Muscle layer of duodenum (tissue), 2 donors: ENCODE results near the gene DNAH2.

Experiments used
- H3K27ac ChIP-seq: one replicate; pipeline ENCODE4 v1.7.0; 2013; ENCODE audit warnings: mild to moderate bottlenecking, low read length
- H3K27me3 ChIP-seq: one replicate; pipeline ENCODE4 v1.7.0; 2013; ENCODE audit warnings: low read depth, mild to moderate bottlenecking, control low read depth, low read length
- H3K36me3 ChIP-seq, 2 donors: one replicate each; pipeline ENCODE4 v1.7.0; 2013; ENCODE audit warnings: low read length in 2 of 2, control low read depth in 1 of 2, mild to moderate bottlenecking in 1 of 2; ENCODE audit not compliant: insufficient read depth in 2 of 2, control insufficient read depth in 1 of 2
- H3K4me1 ChIP-seq, 2 donors: one replicate each; pipeline ENCODE4 v1.7.0; 2013; ENCODE audit warnings: low read length in 2 of 2, mild to moderate bottlenecking in 2 of 2, control low read depth in 1 of 2, moderate library complexity in 1 of 2; ENCODE audit not compliant: insufficient read depth in 2 of 2, control insufficient read depth in 1 of 2
- H3K4me3 ChIP-seq, 2 donors: one replicate each; pipeline ENCODE4 v1.7.0; 2013; ENCODE audit warnings: low read length in 2 of 2, low read depth in 1 of 2, mild to moderate bottlenecking in 1 of 2
- H3K9me3 ChIP-seq, 2 donors: one replicate each; pipeline ENCODE4 v1.7.0; 2013; ENCODE audit warnings: low read length in 2 of 2, control low read depth in 1 of 2, mild to moderate bottlenecking in 1 of 2; ENCODE audit not compliant: control insufficient read depth in 1 of 2
- donor health status: healthy.

The DNAH2 gene, protein sequence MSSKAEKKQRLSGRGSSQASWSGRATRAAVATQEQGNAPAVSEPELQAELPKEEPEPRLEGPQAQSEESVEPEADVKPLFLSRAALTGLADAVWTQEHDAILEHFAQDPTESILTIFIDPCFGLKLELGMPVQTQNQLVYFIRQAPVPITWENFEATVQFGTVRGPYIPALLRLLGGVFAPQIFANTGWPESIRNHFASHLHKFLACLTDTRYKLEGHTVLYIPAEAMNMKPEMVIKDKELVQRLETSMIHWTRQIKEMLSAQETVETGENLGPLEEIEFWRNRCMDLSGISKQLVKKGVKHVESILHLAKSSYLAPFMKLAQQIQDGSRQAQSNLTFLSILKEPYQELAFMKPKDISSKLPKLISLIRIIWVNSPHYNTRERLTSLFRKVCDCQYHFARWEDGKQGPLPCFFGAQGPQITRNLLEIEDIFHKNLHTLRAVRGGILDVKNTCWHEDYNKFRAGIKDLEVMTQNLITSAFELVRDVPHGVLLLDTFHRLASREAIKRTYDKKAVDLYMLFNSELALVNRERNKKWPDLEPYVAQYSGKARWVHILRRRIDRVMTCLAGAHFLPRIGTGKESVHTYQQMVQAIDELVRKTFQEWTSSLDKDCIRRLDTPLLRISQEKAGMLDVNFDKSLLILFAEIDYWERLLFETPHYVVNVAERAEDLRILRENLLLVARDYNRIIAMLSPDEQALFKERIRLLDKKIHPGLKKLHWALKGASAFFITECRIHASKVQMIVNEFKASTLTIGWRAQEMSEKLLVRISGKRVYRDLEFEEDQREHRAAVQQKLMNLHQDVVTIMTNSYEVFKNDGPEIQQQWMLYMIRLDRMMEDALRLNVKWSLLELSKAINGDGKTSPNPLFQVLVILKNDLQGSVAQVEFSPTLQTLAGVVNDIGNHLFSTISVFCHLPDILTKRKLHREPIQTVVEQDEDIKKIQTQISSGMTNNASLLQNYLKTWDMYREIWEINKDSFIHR (N-terminal part only)

DNA sequence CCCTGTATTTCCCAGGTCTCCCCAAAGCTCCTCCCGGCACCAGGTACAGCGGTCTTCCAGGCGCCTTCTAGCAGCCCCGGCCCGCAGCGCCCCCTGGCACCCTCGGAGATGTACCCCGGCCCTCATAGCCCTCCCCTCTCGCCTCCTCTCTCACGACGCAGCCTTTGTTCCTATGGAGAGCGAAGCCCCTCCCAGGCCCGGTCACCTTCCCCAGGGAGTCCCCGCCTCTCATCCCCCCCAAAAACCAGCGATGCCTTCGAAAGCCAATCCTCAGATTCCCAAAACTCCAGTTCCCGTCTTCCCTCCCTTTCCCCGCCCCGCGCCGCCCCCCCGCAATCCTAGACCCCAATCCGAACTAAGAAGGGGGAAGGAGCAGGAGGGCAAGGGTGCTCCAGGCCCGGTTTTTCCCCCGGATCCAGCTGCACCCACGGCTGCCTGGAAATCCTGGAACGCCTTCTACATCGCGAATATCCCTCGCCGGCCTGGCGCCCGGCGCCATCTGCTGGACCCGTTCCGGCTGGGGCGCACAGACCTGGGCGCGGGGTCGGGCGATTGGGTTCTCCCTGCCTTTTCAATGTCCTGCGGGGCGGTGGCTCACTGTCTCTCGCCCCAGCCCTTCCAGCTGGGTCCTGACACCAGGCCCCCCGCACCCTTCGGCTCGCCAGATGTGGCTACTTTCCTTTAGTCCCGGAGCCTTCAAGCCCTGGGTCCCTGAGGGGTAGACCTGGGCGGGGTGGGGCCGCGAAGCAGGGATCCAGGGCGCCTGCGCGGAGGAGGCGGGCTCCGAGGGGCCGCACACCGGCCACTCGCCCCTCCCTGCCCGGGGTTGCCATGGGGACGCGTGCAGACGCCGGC is at the start of gene DNAH2:
DNAH2 (plus strand) TSS at position 844 of the 855 bp plus-strand sequence. CDS start 1,991 bp downstream, outside the sequence.
- H3K27me3 ChIP-seq, result peaks cover 25% of the 10 kb centered on the region
- no peaks in the 10 kb centered on the region for H3K36me3 ChIP-seq
- H3K27ac ChIP-seq, result no peak within 1 kb of the TSS
- no peaks in the 10 kb centered on the region for H3K9me3 ChIP-seq
- H3K4me3 ChIP-seq, result peak within 1 kb of the TSS; percentile 53 to 77
- H3K4me1 ChIP-seq, result peaks cover 0 to 15% of the 10 kb centered on the region in 2 donors

DNA sequence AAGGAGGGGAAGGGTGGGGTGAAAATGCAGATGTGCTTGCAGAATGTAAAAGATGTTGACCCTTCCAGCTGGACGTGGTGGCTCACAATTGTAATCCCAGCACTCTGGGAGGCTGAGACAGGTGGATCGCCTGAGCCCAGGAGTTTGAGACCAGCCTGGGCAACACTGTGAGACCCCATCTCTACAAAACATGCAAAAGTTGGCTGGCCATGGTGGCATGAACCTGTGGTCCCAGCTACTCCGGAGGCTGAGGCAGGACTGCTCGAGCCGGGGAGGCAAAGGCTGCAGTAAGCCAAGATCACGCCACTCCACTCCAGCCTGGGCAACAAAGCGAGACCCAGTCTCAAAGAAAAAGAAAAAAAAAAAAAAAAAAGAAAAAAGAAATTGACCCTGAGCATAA is 49.1 kb upstream of the DNAH2 start:
- peaks cover 23 to 49% of the 10 kb centered on the region in 2 donors for H3K36me3 ChIP-seq
- no peak overlapping the region for H3K27ac ChIP-seq
- no peaks in the 10 kb centered on the region for H3K4me1 ChIP-seq
- H3K9me3 ChIP-seq, result peaks cover 2 to 3% of the 10 kb centered on the region in 2 donors
- H3K4me3 ChIP-seq, result no peak overlapping the region
- no peaks in the 10 kb centered on the region for H3K27me3 ChIP-seq

DNA sequence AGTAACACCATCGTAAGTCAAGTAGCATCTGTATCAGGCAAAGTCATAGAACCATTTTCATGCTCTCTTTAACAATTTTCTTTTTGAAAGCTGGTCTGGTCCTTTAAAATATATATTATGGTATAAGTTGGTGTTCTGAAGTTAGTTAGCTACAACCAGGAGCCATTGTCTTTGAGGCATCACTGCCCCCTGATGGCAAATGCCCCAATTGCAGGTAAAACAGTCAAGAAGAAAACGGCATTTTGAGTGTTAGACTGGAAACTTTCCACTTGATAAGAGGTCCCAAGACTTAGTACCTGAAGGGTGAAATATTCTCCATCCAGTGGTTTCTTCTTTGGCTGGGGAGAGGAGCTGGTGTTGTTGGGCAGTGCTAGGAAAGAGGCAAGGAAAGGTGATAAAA is 44.3 kb upstream of the DNAH2 start:
- no peaks in the 10 kb centered on the region for H3K27me3 ChIP-seq
- peaks cover 37 to 69% of the 10 kb centered on the region in 2 donors for H3K36me3 ChIP-seq
- H3K4me3 ChIP-seq, result no peak overlapping the region
- no peaks in the 10 kb centered on the region for H3K4me1 ChIP-seq
- H3K27ac ChIP-seq, result no peak overlapping the region
- H3K9me3 ChIP-seq, result peaks cover 6 to 7% of the 10 kb centered on the region in 2 donors

DNA sequence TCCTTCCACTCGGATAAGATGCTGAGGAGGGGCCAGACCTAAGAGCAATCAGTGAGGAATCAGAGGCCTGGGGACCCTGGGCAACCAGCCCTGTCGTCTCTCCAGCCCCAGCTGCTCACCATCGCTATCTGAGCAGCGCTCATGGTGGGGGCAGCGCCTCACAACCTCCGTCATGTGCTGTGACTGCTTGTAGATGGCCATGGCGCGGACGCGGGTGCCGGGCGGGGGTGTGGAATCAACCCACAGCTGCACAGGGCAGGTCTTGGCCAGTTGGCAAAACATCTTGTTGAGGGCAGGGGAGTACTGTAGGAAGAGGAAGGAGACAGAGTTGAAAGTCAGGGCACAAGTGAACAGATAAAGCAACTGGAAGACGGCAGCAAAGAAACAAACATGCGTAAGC is 42.6 kb upstream of the DNAH2 start:
- Histone ChIP-seq H3K9me3 (peaks cover 6 to 7% of the 10 kb centered on the region in 2 donors), H3K27ac (no peak overlapping the region), H3K4me1 (no peaks in the 10 kb centered on the region), H3K36me3 (peaks cover 26 to 52% of the 10 kb centered on the region in 2 donors), H3K4me3 (no peak overlapping the region), H3K27me3 (no peaks in the 10 kb centered on the region)

DNA sequence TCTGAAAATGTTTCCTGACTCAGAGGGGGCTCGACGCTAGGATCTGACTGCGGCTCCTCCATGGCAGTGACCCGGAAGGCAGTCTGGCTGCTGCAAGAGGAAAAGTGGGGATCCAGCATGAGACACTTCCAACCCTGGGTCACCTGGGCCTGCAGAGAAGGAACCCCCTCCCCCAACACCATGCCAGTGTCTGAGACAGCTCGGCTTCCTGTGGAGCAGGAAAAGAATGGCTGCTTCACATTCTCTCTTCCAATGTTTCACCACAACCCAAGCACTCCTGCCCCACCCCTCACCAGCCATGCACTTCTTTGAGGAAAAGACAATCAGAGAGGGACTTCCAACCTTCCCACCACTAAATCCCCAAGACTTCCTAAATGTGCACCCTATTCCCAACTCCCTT is 41.0 kb upstream of the DNAH2 start:
- Histone ChIP-seq H3K9me3 (peaks cover 6 to 7% of the 10 kb centered on the region in 2 donors), H3K4me1 (no peaks in the 10 kb centered on the region), H3K27ac (no peak overlapping the region), H3K36me3 (peaks cover 20 to 41% of the 10 kb centered on the region in 2 donors), H3K4me3 (no peak overlapping the region), H3K27me3 (no peaks in the 10 kb centered on the region)

DNA sequence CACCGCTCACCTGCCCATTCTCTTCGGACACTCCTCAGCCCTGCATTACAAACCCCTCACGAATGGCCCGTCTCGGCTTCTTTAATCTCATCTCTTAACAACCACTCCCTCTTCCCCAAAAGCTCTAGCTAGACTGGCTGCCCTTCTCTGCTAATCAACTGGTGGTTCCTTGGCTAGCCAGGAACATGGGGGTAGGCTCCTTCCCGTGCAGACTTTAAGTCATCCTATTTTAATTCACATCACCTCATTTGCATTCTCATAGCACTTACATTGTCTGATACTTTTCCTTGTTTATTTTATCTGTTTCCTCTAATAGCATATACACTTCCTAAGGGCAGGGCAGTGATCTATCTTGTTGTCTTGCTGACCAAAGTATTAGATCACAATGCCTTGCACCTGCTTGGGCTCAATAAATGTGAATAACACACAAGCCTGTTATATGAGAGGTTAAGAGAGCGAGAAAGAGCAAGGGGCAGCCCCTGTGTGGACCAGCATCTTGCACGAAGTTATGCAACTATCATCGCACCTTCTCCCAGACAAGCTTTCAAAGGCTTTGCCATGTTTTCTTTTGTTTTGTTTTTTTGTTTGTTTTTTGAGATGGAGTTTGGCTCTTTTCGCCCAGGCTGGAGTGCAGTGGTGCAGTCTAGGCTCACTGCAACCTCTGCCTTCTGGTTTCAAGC is 40.0 kb upstream of the DNAH2 start:
- peaks cover 6 to 7% of the 10 kb centered on the region in 2 donors for H3K9me3 ChIP-seq
- no peaks in the 10 kb centered on the region for H3K4me1 ChIP-seq

DNA sequence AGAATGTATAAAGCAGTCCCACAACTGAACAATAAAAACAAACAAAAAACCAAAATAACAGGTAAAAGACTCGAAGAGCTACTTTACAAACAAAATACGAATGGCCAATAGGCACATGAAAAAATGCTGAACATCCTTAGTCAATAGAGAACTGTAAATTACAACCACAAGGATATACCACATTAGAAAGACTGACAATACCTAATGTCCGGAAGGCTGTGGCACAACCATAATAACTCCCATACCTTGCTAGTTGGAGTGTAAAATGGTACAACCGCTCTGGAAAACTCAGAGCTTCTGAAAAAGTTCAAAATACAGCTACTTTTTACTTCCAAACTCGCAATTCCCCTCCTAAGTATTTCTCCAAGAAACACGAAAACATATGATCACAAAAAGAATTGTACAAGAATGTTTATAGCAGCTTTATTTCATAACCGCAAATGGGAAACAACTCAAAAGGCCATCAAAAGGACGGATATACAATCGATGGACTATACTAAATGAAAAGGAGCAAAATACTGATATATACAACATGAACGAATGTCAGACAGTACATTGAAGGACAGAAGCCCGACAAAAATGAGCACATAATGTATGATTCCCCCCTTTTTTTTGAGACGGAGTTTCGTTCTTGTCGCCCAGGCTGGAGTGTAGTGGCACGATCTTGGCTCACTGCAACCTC is 32.6 kb upstream of the DNAH2 start:
- Histone ChIP-seq H3K4me1 (peaks cover 21 to 23% of the 10 kb centered on the region in 2 donors), H3K36me3 (peaks cover 0 to 4% of the 10 kb centered on the region in 2 donors), H3K9me3 (no peaks in the 10 kb centered on the region), H3K27me3 (no peaks in the 10 kb centered on the region), H3K27ac (peak overlapping the region; percentile 99), H3K4me3 (peak overlapping the region; percentile 94 to 99)

More for the DNA sequence above, 40.0 kb upstream of the DNAH2 start:
- Histone ChIP-seq H3K27ac (no peak overlapping the region), H3K4me3 (no peak overlapping the region), H3K27me3 (no peaks in the 10 kb centered on the region), H3K36me3 (peaks cover 20 to 35% of the 10 kb centered on the region in 2 donors)

DNA sequence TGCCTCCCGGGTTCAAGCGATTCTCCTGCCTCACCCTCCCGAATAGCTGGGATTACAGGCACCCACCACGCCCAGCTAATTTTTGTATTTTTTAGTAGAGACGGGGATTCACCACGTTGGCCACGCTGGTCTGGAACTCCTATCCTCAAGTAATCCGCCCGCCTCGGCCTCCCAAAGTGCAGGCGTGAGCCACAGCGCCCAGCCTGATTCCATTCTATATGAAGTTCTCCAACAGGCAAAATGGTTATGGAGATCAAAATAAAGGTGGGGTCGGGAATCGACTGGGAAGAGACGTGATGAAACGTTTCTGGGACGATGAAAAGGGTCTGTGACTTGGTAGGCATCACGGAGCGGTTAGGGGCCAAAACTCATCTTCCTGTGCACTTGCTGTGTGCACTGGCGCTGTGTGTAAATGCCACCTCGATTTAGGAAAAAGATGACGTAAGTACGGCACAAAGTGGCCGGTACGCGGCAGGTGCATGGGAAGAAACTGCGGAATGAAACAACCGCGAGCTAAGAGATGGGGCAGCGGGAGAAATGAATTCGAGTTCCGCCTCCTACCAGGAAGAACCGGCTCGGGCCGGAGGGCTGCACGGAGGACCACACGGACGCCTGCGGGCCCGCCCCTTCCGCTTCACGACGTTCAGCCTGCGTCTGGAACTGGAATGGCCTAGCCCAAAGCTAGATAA is 31.9 kb upstream of the DNAH2 start:
- Histone ChIP-seq H3K4me3 (peak overlapping the region; percentile 94 to 99), H3K4me1 (peaks cover 21 to 23% of the 10 kb centered on the region in 2 donors), H3K27ac (peak overlapping the region; percentile 99), H3K36me3 (peaks cover 0 to 4% of the 10 kb centered on the region in 2 donors), H3K27me3 (no peaks in the 10 kb centered on the region), H3K9me3 (no peaks in the 10 kb centered on the region)

DNA sequence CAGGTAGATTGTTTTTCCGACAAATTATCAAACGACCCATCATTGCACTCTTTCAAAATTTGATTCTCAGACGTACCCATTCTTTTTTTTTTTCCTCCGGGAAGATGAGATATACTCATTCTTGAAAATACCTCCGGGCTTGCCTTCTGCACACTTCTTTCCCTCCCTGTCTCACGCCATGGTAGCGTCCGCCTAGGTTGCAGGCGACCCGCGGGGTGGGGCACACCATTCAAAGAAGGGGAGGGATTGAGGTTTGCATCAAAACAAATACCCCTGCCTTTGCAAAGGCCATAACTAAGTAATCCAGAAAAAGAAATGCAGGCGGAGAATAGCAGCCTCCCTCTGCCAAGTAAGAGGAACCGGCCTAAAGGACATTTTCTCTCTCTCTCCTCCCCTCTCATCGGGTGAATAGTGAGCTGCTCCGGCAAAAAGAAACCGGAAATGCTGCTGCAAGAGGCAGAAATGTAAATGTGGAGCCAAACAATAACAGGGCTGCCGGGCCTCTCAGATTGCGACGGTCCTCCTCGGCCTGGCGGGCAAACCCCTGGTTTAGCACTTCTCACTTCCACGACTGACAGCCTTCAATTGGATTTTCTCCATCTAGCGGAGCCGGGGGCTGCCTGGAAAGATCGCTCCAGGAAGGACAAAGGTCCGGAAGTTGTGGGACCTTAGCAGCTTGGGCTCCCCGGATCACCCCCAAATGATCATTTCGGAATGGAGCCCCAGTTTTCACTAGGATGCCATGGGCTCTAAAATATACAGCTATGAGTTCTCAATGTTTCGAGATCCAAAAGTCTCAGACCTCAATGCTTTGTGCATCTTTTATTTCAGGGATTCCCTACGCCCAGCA is 31.1 kb upstream of the DNAH2 start:
- Histone ChIP-seq H3K4me1 (peaks cover 21 to 23% of the 10 kb centered on the region in 2 donors), H3K27me3 (no peaks in the 10 kb centered on the region), H3K27ac (peak overlapping the region; percentile 99), H3K9me3 (no peaks in the 10 kb centered on the region), H3K36me3 (peaks cover 0 to 4% of the 10 kb centered on the region in 2 donors), H3K4me3 (peak overlapping the region; percentile 94 to 99)
